HEK293 (cell line): ENCODE data around the gene EME1.

Experiments used
- CTCF ChIA-PET: fragments of 350-600 bp; formaldehyde crosslinking; extraction: SDS; loops from one replicate; lab custom pipeline; 2021; ENCODE audit warnings: antibody characterized with exemption; lab: Yijun Ruan, JAX
- POLR2A ChIA-PET: fragments of 300-600 bp; formaldehyde crosslinking; extraction: SDS; loops from one replicate; lab custom pipeline; 2020; ENCODE audit warnings: antibody characterized with exemption, inconsistent platforms; lab: Yijun Ruan, JAX
- H3K27ac ChIP-seq: fragments of 200-500 bp; sonication (Bioruptor generic); 2 replicates; pipeline ENCODE4 v1.5.1; 2014; ENCODE audit warnings: low read depth, low read length, control low read depth, inconsistent platforms; ENCODE audit errors: extremely low read depth
- H3K36me3 ChIP-seq, 2 experiments: fragments of 200-500 bp in 1 of 2; sonication (Bioruptor generic) in 1 of 2; 1 replicate in 1 of 2; 2 replicates in 1 of 2; pipeline ENCODE4 v1.5.1; 2014 to 2017; ENCODE audit warnings: inconsistent platforms in 2 of 2, low read length in 2 of 2; ENCODE audit not compliant: control insufficient read depth in 2 of 2, insufficient read depth in 1 of 2
- H3K4me1 ChIP-seq: fragments of 200-500 bp; sonication (Bioruptor generic); 2 replicates; pipeline ENCODE4 v1.5.1; 2014; ENCODE audit warnings: mild to moderate bottlenecking, low read length, inconsistent platforms; ENCODE audit not compliant: control insufficient read depth, insufficient read depth
- H3K4me3 ChIP-seq: 2 replicates; pipeline ENCODE4 v1.5.1; 2011; ENCODE audit warnings: low read depth, mild to moderate bottlenecking, control low read depth, low read length, moderate library complexity
- H3K9me3 ChIP-seq: fragments of 200-500 bp; sonication (Bioruptor generic); 2 replicates; pipeline ENCODE4 v1.5.1; 2014; ENCODE audit warnings: low read depth, low read length, inconsistent platforms; ENCODE audit not compliant: control insufficient read depth, insufficient read depth
- KLF1 ChIP-seq: fragments of 450-650 bp; formaldehyde crosslinking; IDR thresholded peaks from 2 replicates; pipeline ENCODE4 v1.5.1; 2016; ENCODE audit warnings: missing biosample characterization, missing genetic modification characterization
- SCRT1 ChIP-seq: fragments of 450-650 bp; formaldehyde crosslinking; IDR thresholded peaks from 2 replicates; pipeline ENCODE4 v1.5.1; 2016; ENCODE audit warnings: missing biosample characterization, missing genetic modification characterization, borderline replicate concordance
- TCF7L2 ChIP-seq: IDR thresholded peaks from 2 replicates; pipeline ENCODE4 v1.6.1; 2011; ENCODE audit warnings: low read depth, mild to moderate bottlenecking, inconsistent platforms, low read length, moderate library complexity, borderline replicate concordance
- TRIM28 ChIP-seq: IDR thresholded peaks from 2 replicates; pipeline ENCODE4 v1.6.1; 2011; ENCODE audit warnings: low read length, control low read depth, borderline replicate concordance
- ZBTB1 ChIP-seq: fragments of 450-650 bp; formaldehyde crosslinking; IDR thresholded peaks from 2 replicates; pipeline ENCODE4 v1.5.1; 2016; ENCODE audit warnings: missing biosample characterization, missing genetic modification characterization
- ZBTB21 ChIP-seq: fragments of 450-650 bp; formaldehyde crosslinking; IDR thresholded peaks from 2 replicates; pipeline ENCODE4 v1.5.1; 2017; ENCODE audit warnings: missing biosample characterization, missing genetic modification characterization
- ZFP69B ChIP-seq: fragments of 450-650 bp; formaldehyde crosslinking; IDR thresholded peaks from 2 replicates; pipeline ENCODE4 v1.5.1; 2016; ENCODE audit warnings: missing biosample characterization, missing genetic modification characterization
- ZNF324 ChIP-seq: fragments of 450-650 bp; formaldehyde crosslinking; IDR thresholded peaks from 2 replicates; pipeline ENCODE4 v1.5.1; 2016; ENCODE audit warnings: missing biosample characterization, missing genetic modification characterization
- ZNF530 ChIP-seq: fragments of 450-650 bp; formaldehyde crosslinking; IDR thresholded peaks from 2 replicates; pipeline ENCODE4 v1.5.1; 2016; ENCODE audit warnings: low read depth, missing biosample characterization, missing genetic modification characterization
- ZNF558 ChIP-seq: fragments of 450-650 bp; formaldehyde crosslinking; IDR thresholded peaks from 2 replicates; pipeline ENCODE4 v1.5.1; 2016; ENCODE audit warnings: missing biosample characterization, missing genetic modification characterization
- ZNF561 ChIP-seq: fragments of 450-650 bp; IDR thresholded peaks from 2 replicates; pipeline ENCODE4 v1.5.1; 2018; ENCODE audit warnings: missing biosample characterization, missing genetic modification characterization, borderline replicate concordance
- ZNF600 ChIP-seq: fragments of 450-650 bp; formaldehyde crosslinking; IDR thresholded peaks from 2 replicates; pipeline ENCODE4 v1.5.1; 2016; ENCODE audit warnings: missing biosample characterization, missing genetic modification characterization
- ZNF707 ChIP-seq: fragments of 450-650 bp; formaldehyde crosslinking; IDR thresholded peaks from 2 replicates; pipeline ENCODE4 v1.5.1; 2016; ENCODE audit warnings: missing biosample characterization, missing genetic modification characterization
- ZXDB ChIP-seq: fragments of 450-650 bp; formaldehyde crosslinking; IDR thresholded peaks from 2 replicates; pipeline ENCODE4 v1.5.1; 2016; ENCODE audit warnings: missing biosample characterization, missing genetic modification characterization
- TF ChIP-seq, protein P1 (sequence below): fragments of 450-650 bp; formaldehyde crosslinking; IDR thresholded peaks from 2 replicates; pipeline ENCODE4 v1.5.1; 2016; ENCODE audit warnings: missing biosample characterization, missing genetic modification characterization
- TF ChIP-seq, protein P2 (sequence below): fragments of 450-650 bp; formaldehyde crosslinking; IDR thresholded peaks from 2 replicates; pipeline ENCODE4 v1.5.1; 2016; ENCODE audit warnings: missing biosample characterization, missing genetic modification characterization
- TF ChIP-seq, protein P3 (sequence below): fragments of 450-650 bp; formaldehyde crosslinking; IDR thresholded peaks from 2 replicates; pipeline ENCODE4 v1.5.1; 2016; ENCODE audit warnings: missing biosample characterization, missing genetic modification characterization
- TF ChIP-seq, protein P4 (sequence below): IDR thresholded peaks from 2 replicates; pipeline ENCODE4 v1.6.1; 2011; ENCODE audit warnings: mild to moderate bottlenecking, low read depth, low read length, borderline replicate concordance
- TF ChIP-seq, protein P5 (sequence below): fragments of 450-650 bp; formaldehyde crosslinking; IDR thresholded peaks from 2 replicates; pipeline ENCODE4 v1.5.1; 2016; ENCODE audit warnings: missing biosample characterization, missing genetic modification characterization
- TF ChIP-seq, protein P6 (sequence below): fragments of 450-650 bp; formaldehyde crosslinking; optimal IDR thresholded peaks from 2 replicates; pipeline ENCODE3; 2016; ENCODE audit warnings: missing biosample characterization, mild to moderate bottlenecking, missing genetic modification characterization

The EME1 gene, protein sequence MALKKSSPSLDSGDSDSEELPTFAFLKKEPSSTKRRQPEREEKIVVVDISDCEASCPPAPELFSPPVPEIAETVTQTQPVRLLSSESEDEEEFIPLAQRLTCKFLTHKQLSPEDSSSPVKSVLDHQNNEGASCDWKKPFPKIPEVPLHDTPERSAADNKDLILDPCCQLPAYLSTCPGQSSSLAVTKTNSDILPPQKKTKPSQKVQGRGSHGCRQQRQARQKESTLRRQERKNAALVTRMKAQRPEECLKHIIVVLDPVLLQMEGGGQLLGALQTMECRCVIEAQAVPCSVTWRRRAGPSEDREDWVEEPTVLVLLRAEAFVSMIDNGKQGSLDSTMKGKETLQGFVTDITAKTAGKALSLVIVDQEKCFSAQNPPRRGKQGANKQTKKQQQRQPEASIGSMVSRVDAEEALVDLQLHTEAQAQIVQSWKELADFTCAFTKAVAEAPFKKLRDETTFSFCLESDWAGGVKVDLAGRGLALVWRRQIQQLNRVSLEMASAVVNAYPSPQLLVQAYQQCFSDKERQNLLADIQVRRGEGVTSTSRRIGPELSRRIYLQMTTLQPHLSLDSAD

DNA sequence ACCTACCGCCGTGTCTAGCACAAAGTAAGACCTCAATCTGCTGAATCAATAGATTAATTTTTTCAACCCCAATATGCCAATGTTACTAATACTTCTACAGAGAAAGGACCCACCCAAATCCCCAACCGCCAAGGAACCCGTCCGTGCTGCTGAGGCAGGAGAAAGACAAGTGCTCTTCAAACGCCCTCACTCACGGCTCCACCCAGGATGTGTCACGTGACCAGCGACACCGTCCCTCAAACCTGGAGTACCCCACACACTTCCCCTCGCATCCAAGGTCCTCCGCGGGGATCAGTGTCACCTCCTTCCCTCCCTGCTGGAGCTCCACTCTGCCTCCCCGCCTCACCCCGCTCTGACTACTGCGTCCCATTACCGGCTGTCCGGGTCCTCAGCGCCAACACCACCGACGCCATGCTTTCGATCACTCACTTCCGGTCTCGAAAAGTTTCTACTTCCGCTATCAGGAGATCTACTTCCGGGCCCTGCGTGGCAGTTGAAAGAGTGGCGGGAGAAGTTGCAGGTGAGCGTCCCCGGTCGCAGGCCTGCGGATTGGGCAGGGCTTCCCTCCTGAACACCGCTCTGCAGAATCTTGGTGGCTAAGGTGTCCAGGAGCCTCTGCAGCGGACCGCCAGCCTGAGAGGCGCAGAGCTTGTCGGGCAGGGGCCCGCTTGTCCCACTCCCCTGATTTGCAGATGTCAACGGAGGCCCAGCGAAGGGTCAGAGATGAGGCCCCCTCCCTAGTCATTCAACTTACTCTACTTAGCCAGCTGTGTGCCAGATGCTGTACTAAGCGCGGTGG lies at the start of gene EME1, which contains the start of gene MRPL27:
Gene EME1, plus strand, starts transcription at position 472 of the 799 bp plus-strand sequence. CDS start 1,980 bp downstream, outside the sequence.
Gene MRPL27, minus strand, starts transcription at position 427 of the 799 bp plus-strand sequence. Its CDS starts 14 bp downstream, at position 413.
- Histone ChIP-seq H3K27ac (peak within 1 kb of the TSS; percentile 86), H3K36me3 (peaks cover 40 to 68% of the 10 kb centered on the region in 2 experiments), H3K4me3 (peak within 1 kb of the TSS; percentile 97), H3K9me3 (no peaks in the 10 kb centered on the region), H3K4me1 (peaks cover 8% of the 10 kb centered on the region)
- POLR2A ChIA-PET = interaction anchor here (0.6 to 3.6 kb wide), 7 partner anchors 8 to 27 kb away, joined by 3 to 15 read pairs (median 5); partner anchors contain the start of genes LRRC59 and XYLT2
- CTCF ChIA-PET = interaction anchor here (0.7 to 2.2 kb wide), 7 partner anchors 11 to 173 kb away, joined by 3 to 17 read pairs (median 6); partner anchors contain the start of genes LRRC59 and RSAD1
- TF ChIP-seq, protein P1, sequence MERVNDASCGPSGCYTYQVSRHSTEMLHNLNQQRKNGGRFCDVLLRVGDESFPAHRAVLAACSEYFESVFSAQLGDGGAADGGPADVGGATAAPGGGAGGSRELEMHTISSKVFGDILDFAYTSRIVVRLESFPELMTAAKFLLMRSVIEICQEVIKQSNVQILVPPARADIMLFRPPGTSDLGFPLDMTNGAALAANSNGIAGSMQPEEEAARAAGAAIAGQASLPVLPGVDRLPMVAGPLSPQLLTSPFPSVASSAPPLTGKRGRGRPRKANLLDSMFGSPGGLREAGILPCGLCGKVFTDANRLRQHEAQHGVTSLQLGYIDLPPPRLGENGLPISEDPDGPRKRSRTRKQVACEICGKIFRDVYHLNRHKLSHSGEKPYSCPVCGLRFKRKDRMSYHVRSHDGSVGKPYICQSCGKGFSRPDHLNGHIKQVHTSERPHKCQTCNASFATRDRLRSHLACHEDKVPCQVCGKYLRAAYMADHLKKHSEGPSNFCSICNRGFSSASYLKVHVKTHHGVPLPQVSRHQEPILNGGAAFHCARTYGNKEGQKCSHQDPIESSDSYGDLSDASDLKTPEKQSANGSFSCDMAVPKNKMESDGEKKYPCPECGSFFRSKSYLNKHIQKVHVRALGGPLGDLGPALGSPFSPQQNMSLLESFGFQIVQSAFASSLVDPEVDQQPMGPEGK = peak; percentile 73
- TF ChIP-seq ZNF600 (peak; percentile 92), ZNF561 (peak; percentile 54; the same call in 1 of the 2 replicates), ZXDB (tag by site-specific recombination) (peak; percentile 97), ZNF530 (tag by site-specific recombination) (no peak), ZNF707 (tag by site-specific recombination) (no peak), ZBTB1 (0 out of 2 replicates have a peak, but pooled peaks have one; percentile 62), TCF7L2 (no peak), KLF1 (tag by site-specific recombination) (peak; percentile 78), TRIM28 (peak; percentile 77), ZFP69B (tag by site-specific recombination) (peak; percentile 78), SCRT1 (tag by site-specific recombination) (no peak), ZNF558 (tag by site-specific recombination) (no peak; the same call in 1 of the 2 replicates), ZNF324 (peak; percentile 94), ZBTB21 (tag by site-specific recombination) (peak; percentile 85)
- TF ChIP-seq, protein P2, sequence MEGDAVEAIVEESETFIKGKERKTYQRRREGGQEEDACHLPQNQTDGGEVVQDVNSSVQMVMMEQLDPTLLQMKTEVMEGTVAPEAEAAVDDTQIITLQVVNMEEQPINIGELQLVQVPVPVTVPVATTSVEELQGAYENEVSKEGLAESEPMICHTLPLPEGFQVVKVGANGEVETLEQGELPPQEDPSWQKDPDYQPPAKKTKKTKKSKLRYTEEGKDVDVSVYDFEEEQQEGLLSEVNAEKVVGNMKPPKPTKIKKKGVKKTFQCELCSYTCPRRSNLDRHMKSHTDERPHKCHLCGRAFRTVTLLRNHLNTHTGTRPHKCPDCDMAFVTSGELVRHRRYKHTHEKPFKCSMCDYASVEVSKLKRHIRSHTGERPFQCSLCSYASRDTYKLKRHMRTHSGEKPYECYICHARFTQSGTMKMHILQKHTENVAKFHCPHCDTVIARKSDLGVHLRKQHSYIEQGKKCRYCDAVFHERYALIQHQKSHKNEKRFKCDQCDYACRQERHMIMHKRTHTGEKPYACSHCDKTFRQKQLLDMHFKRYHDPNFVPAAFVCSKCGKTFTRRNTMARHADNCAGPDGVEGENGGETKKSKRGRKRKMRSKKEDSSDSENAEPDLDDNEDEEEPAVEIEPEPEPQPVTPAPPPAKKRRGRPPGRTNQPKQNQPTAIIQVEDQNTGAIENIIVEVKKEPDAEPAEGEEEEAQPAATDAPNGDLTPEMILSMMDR (tag by site-specific recombination) = no peak
- TF ChIP-seq, protein P3, sequence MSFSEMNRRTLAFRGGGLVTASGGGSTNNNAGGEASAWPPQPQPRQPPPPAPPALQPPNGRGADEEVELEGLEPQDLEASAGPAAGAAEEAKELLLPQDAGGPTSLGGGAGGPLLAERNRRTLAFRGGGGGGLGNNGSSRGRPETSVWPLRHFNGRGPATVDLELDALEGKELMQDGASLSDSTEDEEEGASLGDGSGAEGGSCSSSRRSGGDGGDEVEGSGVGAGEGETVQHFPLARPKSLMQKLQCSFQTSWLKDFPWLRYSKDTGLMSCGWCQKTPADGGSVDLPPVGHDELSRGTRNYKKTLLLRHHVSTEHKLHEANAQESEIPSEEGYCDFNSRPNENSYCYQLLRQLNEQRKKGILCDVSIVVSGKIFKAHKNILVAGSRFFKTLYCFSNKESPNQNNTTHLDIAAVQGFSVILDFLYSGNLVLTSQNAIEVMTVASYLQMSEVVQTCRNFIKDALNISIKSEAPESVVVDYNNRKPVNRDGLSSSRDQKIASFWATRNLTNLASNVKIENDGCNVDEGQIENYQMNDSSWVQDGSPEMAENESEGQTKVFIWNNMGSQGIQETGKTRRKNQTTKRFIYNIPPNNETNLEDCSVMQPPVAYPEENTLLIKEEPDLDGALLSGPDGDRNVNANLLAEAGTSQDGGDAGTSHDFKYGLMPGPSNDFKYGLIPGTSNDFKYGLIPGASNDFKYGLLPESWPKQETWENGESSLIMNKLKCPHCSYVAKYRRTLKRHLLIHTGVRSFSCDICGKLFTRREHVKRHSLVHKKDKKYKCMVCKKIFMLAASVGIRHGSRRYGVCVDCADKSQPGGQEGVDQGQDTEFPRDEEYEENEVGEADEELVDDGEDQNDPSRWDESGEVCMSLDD (tag by site-specific recombination) = peak; percentile 76; the same call in 1 of the 2 replicates
- TF ChIP-seq, protein P4, sequence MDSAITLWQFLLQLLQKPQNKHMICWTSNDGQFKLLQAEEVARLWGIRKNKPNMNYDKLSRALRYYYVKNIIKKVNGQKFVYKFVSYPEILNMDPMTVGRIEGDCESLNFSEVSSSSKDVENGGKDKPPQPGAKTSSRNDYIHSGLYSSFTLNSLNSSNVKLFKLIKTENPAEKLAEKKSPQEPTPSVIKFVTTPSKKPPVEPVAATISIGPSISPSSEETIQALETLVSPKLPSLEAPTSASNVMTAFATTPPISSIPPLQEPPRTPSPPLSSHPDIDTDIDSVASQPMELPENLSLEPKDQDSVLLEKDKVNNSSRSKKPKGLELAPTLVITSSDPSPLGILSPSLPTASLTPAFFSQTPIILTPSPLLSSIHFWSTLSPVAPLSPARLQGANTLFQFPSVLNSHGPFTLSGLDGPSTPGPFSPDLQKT = no peak
- TF ChIP-seq, protein P5, sequence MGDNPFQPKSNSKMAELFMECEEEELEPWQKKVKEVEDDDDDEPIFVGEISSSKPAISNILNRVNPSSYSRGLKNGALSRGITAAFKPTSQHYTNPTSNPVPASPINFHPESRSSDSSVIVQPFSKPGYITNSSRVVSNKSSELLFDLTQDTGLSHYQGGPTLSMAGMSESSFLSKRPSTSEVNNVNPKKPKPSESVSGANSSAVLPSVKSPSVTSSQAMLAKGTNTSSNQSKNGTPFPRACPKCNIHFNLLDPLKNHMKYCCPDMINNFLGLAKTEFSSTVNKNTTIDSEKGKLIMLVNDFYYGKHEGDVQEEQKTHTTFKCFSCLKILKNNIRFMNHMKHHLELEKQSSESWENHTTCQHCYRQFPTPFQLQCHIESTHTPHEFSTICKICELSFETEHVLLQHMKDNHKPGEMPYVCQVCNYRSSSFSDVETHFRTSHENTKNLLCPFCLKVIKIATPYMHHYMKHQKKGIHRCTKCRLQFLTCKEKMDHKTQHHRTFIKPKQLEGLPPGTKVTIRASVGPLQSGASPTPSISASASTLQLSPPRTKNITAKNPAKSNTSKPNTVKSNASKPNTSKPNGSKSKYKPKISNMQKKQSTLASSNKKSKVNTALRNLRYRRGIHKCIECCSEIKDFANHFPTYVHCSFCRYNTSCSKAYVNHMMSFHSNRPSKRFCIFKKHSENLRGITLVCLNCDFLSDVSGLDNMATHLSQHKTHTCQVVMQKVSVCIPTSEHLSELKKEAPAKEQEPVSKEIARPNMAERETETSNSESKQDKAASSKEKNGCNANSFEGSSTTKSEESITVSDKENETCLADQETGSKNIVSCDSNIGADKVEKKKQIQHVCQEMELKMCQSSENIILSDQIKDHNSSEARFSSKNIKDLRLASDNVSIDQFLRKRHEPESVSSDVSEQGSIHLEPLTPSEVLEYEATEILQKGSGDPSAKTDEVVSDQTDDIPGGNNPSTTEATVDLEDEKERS (tag by site-specific recombination) = 0 out of 2 replicates have a peak, but pooled peaks have one; percentile 16
- TF ChIP-seq, protein P6, sequence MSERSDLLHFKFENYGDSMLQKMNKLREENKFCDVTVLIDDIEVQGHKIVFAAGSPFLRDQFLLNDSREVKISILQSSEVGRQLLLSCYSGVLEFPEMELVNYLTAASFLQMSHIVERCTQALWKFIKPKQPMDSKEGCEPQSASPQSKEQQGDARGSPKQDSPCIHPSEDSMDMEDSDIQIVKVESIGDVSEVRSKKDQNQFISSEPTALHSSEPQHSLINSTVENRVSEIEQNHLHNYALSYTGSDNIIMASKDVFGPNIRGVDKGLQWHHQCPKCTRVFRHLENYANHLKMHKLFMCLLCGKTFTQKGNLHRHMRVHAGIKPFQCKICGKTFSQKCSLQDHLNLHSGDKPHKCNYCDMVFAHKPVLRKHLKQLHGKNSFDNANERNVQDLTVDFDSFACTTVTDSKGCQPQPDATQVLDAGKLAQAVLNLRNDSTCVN (tag by site-specific recombination) = peak; percentile 34
